SK-MEL-5 (cell line): ENCODE measurements around the gene TMED10. TPM values are rescaled to one million over a fixed set of nuclear protein-coding genes. Genes with fewer than 3 reads are reported as not detected.

Experiments used
- DNase-seq: peaks from one replicate; pipeline ENCODE4 v3.0.0-alpha.2; 2016; ENCODE audit warnings: low read depth, low spot score
- in situ Hi-C: cut with HindIII; loops from 2 replicates; pipeline ENCODE4 v1.10.0; 2016; ENCODE audit warnings: low sequenced_read_pairs, high pct_unique_total_duplicates, low pct_unique_long_range_greater_than_20kb
- total RNA-seq: library from RNA; depleted of rRNA; stranded (reverse); fragments of >200 nt; shearing (Covaris generic); gene quantifications from 2 replicates; pipeline ENCODE4 v1.2.3, GENCODE V29; 2014

TMED10 gene
- total RNA-seq, 1 experiment from 2014 or later = 941 TPM

DNA sequence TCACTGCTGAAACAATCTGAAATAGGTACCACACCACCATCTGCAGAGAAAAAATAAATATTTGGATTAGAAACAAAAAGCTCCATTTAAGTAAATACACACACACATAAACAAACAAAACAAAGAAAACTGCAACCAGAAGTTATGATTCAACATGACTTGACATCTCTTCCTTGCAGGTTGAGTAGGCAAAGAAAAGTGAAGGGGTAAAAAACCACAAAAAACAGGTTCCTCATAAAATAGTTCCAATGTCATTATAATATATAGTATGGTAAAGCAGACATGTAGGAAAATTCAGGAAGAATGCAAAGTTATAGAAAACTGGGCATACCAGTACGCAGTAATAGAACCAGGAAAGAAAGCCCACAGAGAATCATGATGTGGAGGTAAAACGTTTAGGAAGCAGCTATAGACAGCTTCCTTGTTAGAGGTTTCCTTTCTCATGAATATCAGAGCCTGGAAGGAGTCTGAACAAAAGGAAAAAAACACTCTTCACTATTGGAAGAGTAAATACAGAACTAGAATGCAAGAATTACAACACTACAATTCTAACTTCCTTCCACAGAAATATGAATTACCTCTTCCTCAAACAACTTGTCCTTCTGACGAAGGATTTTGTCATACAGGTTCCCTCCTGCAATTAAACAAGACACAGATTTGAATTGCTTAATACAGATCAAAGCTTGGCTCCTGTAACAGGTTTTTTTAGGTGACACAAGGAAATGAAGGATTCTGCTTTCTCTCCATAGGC lies 55.7 kb downstream of the TMED10 start:
- in situ Hi-C loops = no loop called here
- no peak for DNase-seq

DNA sequence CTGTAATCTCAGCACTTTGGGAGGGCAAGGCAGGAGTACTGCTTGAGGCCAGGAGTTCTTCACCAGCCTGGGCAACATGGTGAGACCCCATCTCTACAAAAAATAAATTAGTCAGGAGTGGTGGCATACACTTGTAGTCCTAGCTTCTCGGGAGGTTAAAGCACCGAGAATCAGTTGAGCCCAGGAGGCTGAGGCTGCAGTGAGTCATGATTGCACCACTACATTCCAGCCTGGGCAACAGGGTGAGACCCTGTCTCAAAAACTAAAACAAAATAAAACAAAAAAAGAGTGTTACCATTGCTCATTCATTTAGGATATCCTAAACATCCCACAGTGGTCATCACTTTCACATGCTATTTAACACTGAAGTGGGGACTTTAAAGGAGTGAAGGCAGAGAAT lies 57.4 kb downstream of the TMED10 start:
- DNase-seq = no peak
- in situ Hi-C loops = no loop called here

DNA sequence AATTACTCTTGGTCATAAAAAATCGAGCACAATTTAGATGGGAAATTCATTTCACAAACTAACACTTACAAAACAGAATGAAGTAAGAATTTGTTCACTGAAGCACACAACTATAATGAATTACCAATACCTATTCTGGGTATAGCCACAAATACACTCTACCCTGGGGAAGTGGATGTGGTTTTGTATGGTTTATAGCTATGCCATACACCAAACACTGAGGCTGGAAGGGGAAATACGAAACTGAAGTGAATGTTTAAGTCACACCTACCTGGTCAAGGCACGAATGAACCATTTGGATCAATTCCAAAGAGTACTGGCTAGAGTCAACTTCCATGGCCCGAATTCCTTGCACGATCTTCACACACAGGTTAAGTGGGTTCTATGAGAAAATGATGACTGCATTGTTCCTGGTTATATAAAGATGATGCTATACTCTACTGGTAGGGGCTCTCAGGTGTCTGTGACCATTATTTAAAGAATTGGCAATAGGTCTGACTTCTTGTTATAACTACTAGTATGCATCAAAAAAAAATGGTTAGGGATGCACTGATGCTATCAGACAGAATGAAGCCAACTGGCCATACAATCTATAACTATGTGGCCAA lies 62.4 kb downstream of the TMED10 start:
- in situ Hi-C loops = no loop called here
- DNase-seq = no peak

DNA sequence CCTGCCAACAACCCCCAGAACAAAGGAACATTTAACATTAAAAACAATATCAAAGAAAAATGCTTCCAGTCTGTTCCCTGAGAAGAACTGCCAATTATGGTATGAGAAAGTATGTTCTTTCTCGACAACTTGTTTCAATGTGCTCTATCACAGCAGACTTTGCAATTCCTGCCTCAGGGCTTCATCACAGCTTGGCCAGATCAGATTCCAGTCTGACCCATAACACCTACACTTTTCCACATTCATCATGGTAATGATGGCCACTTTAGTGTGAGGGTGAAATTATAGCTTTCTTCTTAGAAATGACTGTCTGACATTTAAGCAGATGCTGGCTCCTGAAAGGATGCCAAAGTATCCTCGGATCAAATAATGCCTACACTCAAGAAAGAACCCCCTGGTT lies 66.5 kb downstream of the TMED10 start:
- DNase-seq = no peak
- in situ Hi-C loops = no loop called here

DNA sequence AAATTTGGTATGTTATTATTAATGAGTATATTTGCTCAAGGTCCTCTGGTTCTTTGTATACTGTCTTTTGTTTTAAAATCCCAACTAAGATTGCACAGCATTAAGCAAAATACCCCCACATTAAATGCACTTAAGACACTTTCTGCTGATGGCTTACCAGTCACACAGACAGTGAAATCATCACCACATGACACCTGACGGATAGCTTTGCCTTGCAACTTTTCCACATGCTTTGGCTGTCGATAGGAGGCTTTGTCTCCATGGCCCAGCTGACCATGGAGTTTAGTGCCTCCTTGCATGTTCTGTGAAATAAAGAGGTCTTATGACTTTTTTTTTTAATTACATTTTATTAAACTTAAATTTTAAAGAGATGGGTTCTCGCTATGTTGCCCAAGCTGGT lies 69.2 kb downstream of the TMED10 start:
- no peak for DNase-seq

DNA sequence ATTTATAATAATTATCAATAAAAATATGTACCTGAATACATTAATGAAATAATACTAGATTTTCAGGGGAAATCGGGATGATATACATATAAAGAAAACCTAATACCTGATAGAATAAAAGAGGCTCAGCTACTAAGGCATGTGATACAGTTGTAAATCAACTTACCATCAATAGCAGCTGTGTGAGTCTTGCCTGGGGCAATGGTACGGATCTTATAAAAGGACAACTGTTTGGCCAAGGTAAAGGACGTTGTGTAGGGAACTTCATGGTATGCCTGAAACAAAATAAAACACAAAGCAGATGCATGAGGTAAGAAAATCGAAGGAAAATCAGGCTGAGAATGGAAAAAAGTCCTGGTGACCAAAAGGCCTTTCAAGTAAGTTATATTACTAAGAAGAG lies 74.9 kb downstream of the TMED10 start:
- DNase-seq = peak; percentile 94
- in situ Hi-C loops = no loop called here

More for the DNA sequence above, 69.2 kb downstream of the TMED10 start:
- in situ Hi-C loops = no loop called here

DNA sequence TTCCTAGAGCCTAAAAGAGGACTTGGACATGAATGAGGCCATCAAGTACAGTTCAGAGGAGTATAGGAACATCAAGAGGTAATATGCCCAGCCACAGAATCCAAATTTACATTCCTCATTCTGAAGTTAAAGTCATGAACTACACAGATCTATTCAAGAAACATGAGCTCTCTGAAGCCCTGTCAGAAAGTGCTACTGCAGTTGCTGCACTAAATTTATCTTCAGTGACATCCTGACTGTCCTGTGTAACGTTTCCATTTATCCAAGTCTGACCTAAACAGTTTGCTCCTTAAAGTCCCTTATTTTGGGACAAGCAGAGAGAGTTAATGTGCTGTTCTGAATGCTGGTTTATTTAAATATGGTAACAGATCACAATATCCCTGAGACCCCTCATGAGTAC lies 77.7 kb downstream of the TMED10 start:
- DNase-seq = no peak
- in situ Hi-C loops = no loop called here

DNA sequence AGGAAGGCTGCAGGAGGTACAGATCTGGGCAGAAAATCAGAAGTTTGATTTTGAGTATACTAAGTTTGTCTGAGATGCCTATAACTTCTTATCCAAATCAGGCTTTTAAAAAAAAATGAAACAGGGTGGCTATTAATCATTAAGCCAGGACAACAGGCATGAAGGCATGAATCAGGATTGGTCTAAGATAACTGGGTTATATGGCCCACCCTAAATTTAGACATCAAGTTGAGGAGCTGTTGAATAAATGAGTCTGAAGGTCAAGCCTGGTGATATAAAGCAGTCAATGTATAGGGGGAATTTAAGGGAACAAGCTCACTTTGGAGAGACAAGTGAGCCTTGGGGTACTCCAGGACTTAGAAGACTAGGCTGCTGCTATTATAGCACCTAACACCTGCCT lies 78.2 kb downstream of the TMED10 start:
- no peak for DNase-seq
- in situ Hi-C loops = no loop called here

DNA sequence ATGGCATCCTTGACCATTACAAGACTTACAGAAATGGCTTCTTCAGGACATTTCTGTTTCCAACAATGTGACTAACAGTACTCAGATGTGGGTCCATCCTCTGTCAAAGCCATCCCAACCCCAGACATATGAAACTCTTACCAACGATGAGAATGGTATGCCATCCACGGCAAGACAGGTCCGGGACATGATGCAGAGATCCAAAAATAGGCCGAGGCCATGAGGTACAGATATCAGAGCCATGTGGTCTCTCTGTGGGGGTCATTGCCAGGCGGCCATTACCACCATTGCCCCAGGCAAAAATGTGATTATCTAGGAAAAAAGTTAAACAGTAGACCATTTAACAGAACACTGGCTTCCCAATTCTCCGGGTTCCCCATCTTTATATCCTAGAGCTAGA lies 79.5 kb downstream of the TMED10 start:
- DNase-seq = no peak
- in situ Hi-C loops = no loop called here

DNA sequence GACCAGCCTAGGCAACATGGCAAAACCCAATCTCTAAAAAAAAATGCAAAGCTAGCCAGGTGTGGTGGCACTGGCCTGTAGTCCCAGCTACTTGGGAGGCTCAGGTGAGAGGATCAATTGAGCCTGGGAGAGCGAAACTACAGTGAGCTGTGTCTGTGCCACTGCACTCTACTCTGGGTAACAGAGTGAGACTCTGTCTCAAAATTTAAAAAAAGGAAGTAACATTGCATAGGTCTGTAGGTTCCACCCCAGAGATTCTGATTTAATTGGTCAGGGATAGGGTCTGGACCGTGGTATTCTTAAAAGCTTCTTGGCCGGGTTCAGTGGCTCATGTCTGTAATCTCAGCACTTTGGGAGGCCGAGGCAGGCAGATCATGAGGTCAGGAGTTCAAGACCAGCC lies 80.7 kb downstream of the TMED10 start:
- no peak for DNase-seq
- in situ Hi-C loops = no loop called here

DNA sequence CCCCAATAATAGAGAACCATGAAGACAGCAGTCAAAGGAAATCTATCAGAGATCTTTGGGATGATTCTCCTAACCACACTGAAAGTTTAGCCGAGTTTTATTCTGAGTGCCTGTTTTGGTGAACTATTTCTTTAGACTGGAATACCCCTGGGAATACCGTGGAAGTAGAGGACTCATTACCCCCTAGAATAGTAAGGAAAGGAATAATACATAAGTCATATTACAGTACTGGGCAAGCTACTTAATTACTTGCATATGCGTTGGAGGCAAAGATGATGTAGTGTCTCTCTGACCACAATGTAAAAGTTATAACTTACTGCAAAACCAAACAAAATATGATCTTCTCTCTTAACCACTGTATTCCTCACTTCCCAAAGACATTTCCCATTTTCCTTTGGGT lies 81.5 kb downstream of the TMED10 start:
- DNase-seq = no peak
- in situ Hi-C loops = no loop called here

DNA sequence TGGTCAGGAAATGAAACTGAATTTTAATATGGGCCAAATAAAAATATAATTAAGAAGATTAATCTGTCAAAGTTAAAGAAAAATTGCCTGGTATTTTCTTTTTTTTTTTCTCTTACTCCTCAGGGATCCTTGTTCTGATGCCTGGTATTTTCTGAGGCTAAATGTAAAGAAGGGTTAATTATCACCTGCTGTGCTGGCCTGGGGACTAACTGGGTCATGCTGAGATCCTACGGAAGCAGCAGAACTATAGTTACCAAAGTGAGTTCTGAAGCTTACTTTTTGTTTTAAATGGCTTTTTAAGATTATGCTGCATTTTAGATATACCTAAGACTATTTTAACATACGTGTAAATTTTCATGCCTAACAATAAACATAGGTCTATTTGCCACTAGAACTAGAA lies 83.7 kb downstream of the TMED10 start:
- DNase-seq = no peak
- in situ Hi-C loops = no loop called here

DNA sequence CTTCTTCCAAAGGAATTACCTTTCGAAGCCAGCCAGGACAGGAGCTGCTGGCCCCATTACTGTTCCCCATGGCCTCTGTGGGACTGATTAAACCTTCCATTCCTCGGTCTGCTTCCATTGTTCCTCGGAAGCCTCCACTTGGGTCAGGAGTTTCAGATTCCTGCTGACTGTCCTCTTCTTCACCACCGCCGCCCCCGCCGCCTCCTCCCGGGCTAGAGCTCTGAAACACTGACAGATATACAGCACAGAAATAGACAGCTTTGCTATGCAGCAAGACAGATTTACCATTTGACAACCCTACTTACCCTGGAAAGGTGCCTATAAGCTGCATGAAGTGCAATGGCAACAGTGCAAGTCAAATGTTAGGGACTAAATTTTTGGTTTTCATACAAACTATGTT lies 85.2 kb downstream of the TMED10 start:
- in situ Hi-C loops = no loop called here

DNA sequence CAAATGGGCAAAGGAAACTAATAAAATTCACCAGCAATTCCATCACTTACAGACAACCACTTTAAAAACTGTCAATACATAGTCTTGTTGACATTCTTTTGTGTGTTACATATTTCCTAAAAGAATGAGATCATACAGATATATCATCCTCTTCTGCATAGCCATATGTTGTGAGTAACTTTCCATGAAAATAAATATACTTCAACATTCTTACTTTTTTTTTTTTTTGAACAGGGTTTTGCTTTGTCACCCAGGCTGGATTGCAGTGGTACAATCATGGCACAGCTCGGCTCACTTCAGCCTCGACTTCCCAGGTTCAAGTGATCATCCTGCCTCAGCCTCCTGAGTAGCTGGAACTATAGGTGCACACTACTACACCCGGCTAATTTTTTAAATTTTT lies 86.1 kb downstream of the TMED10 start:
- no peak for DNase-seq
- in situ Hi-C loops = no loop called here

More for the DNA sequence above, 85.2 kb downstream of the TMED10 start:
- no peak for DNase-seq

DNA sequence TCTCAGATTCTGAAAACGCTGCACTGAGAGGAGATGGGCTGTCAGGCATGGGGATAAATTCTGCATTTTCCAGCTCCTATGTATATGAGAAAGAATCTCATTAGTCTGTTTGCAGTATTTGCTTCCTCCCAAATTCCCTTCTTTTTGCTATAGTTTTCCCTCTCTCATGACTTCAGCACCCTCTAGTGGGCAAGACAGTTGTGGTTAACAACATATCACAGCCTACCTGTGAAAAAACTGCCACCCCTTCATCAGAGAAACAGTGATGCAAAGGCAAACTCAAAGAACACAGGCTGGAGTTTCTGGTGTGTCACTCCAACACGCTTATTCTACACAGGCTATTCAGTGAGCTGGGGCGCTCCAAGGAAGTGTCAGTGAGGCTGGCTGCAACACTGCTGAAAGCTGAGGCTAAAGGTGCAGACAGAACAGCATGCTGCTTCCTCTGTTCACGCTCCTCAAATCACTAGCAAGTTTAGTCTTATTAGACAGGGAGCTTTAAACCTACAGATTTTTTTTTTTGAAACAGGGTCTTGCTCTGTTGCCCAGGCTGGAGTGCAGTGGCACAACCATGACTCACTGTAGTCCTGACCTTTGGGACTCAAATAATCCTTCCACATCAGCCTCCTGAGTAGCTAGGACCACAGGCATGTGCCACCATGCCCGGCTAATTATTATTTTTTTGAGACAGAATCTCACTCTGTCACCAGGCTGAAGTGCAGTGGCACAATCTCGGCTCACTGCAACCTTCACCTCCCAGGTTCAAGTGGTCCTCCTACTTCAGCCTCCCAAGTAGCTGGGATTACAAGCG lies 87.6 kb downstream of the TMED10 start:
- in situ Hi-C loops = no loop called here

DNA sequence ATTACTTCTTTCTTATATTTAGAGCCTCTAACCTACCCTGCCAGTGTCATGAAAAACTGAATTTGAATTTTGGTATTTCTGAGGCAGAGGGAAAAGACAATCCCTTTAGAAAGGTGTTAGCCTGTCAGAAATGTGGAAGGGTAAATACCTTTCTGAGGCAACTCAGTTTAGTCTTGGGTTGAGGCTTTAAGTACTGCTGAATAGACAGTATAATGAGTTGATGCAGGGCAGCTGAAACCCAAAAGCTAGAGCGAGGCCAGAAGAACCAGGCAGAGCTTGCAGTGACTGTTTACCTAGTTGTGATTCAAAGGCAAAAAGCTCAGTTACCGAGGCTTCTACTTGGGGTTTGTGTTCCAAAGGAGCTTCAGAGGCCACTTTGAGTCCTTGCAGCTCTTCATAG lies 88.3 kb downstream of the TMED10 start:
- no peak for DNase-seq
- in situ Hi-C loops = no loop called here

More for the DNA sequence above, 87.6 kb downstream of the TMED10 start:
- DNase-seq = peak; percentile 80

DNA sequence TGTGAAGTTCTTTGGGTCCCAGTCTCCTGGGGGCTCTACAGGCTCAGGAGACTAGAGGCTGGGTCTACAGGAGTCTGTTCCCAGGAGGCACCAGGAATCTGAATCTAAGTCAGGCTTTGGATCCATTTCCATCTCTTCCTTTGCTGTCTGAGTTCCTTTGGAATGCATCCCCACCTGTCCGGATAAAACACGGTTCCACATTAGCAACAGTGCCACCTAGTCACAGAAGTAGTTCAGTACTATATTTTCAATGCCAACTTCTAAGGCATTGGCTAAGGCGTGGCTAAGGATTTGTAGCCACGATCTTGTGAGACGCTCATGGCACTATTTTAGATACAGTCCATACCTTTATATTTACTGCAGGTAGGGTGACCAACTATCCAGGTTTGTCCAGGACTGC lies 91.9 kb downstream of the TMED10 start:
- DNase-seq = no peak
- in situ Hi-C loops = no loop called here

DNA sequence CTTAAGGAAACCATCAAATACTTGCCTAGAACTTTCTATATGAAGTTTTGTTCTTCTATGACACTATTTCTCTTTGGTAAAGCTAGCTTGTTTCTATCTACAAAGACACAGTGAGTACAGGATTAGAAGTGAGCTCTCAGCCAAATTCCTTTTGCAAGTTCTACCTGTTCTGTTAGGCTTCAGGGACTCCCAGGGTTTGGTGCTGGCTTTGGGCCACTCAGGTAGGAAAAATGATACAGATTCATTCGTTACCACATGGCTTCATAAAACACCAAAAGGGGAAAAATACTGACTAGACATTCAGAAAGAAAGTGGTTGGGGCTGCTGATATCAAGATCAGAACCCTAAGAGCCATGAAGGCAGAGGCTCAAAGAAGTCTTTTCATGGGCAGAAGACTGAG lies 93.1 kb downstream of the TMED10 start:
- DNase-seq = no peak
- in situ Hi-C loops = no loop called here
